Sigmoid colon (tissue), 4 donors: ENCODE measurements around the gene NQO2.

Source experiments
- CTCF ChIP-seq, 4 experiments: fragments of 450-650 bp in 3 of 4; fragments of 200-600 bp in 1 of 4; IDR thresholded peaks; one replicate each; pipeline ENCODE4 v1.5.1; 2016 to 2019; ENCODE audit warnings: antibody characterized with exemption in 4 of 4, mild to moderate bottlenecking in 3 of 4, moderate library complexity in 2 of 4
- POLR2A ChIP-seq, 2 donors: fragments of 450-650 bp; IDR thresholded peaks; one replicate each; pipeline ENCODE4 v1.6.1; 2016; ENCODE audit warnings: antibody characterized with exemption in 2 of 2, mild to moderate bottlenecking in 2 of 2, moderate library complexity in 2 of 2
- POLR2AphosphoS5 ChIP-seq, 4 donors: sonication (generic); formaldehyde crosslinking; IDR thresholded peaks; one replicate each; pipeline ENCODE4 v1.6.1; 2017; ENCODE audit warnings: antibody characterized with exemption in 4 of 4

- TF ChIP-seq CTCF (IDR thresholded peaks at IDR 0.05), result no peak
- no peak for TF ChIP-seq POLR2AphosphoS5 (IDR thresholded peaks at IDR 0.05)
- no peak for TF ChIP-seq POLR2A (IDR thresholded peaks at IDR 0.05)
Observed at GRCh38 chr6:3033652-3034051, 34.0 kb downstream of the NQO2 start.
